ENCODE data around the gene CENPN. TPM values are rescaled to one million over a fixed set of nuclear protein-coding genes. Genes with fewer than 3 reads are reported as not detected.

CENPN gene
- total and polyA plus RNA-seq, 2 of the 8 experiments (the other 6 are each of a cell fraction or from before 2014, with no cell fraction given) = 32.8 to 67.0 TPM

DNA sequence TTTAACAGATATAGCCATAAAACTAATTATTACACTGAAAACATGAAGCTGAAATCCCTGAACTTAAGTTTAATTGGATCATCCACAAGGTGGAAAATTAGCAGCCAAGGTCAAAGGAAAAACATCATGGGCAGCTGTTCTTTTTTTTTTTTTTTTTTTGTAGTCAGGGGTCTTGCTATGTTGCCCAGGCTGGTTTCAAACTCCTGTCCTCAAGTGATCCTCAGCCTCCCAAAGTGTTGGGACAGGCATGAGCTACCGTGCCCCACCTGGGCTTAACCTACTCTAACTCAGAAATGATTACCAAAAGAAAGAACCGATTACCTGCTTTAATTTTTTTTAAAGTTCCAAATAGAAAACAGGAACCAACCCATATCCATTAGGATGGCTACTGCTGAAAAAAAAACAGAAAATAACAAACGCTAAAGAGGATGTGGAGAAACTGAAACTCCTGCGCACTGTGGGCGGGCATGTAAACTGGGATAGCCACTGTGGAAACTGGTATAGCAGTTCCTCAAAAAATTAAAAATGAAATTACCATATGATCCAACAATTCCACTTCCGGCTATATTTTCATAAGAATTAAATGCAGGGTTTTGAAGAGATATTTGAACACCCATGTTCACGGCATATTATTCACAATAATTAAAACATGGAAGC, 8.9 kb upstream of the CENPN start:
- Histone ChIP-seq H4K20me1 (replicated peaks in 1 of 2; ENCODE audit: control insufficient read depth in 1 of 2, insufficient read depth in 2 of 2, low read length in 2 of 2) (peaks cover 0 to 7% of the 10 kb centered on the region in 2 experiments), H2BK15ac (ENCODE audit: low read length) (no peak overlapping the region), H3K79me2 (ENCODE audit: control insufficient read depth in 1 of 2, insufficient read depth in 2 of 2, low read length in 2 of 2) (peaks cover 0 to 75% of the 10 kb centered on the region in 2 experiments; a peak in 2 of 4 replicates)

More for the DNA sequence above, 8.9 kb upstream of the CENPN start:
- no peak overlapping the region for H3K4me2 ChIP-seq (ENCODE audit: insufficient read depth in 1 of 2, low read depth in 2 of 2, low read length in 2 of 2)
- 88% methylated on average over 7 of the region's 7 CpGs; no CpG with 5 or more reads in 1 of the 2 experiments for WGBS, 2 experiments (ENCODE audit: extremely low coverage in 1 of 2, insufficient coverage in 1 of 2, insufficient read length in 1 of 2, insufficient replicate concordance in 2 of 2, low coverage in 1 of 2, low lambda C conversion rate in 2 of 2, missing lambda C conversion rate in 1 of 2)
- H3K4me3 ChIP-seq (ENCODE audit: extremely low read depth in 1 of 4, insufficient read depth in 2 of 4, low read depth in 3 of 4, low read length in 4 of 4) = no peak overlapping the region
- H3K9me3 ChIP-seq (ENCODE audit: insufficient read depth in 2 of 2, low read depth in 1 of 2, low read length in 1 of 2) = no peaks in the 10 kb centered on the region
- H3K56ac ChIP-seq (replicated peaks; ENCODE audit: insufficient read length, low read depth, low read length) = no peak overlapping the region
- H3K4ac ChIP-seq (replicated peaks; ENCODE audit: insufficient read length, low read depth, low read length) = no peak overlapping the region
- no peak overlapping the region for H2AK5ac ChIP-seq (ENCODE audit: low read depth, low read length)
- no peak overlapping the region for H4K5ac ChIP-seq (ENCODE audit: insufficient read length, low read depth, low read length)
- no peak overlapping the region for H3K14ac ChIP-seq (ENCODE audit: insufficient read length)
- H3K9ac ChIP-seq (replicated peaks in 1 of 4; ENCODE audit: extremely low read depth in 1 of 4, low read depth in 3 of 4, low read length in 3 of 4) = no peak overlapping the region
- H4K91ac ChIP-seq (replicated peaks; ENCODE audit: insufficient read length, low read length) = no peak overlapping the region
- FAIRE-seq (no peak), DNase-seq (ENCODE audit: low read depth in 1 of 2, low spot score in 2 of 2) (no peak)
- no peak overlapping the region for H2BK20ac ChIP-seq (ENCODE audit: low read length)
- no peaks in the 10 kb centered on the region for H3K4me1 ChIP-seq (replicated peaks in 1 of 4; ENCODE audit: control insufficient read depth in 3 of 4, insufficient read depth in 4 of 4, low read length in 3 of 4)
- no peak overlapping the region for H2BK12ac ChIP-seq (ENCODE audit: low read depth, low read length)
- no peak overlapping the region for H2BK120ac ChIP-seq (replicated peaks; ENCODE audit: low read depth, low read length)
- H3K27me3 ChIP-seq (replicated peaks in 1 of 4; ENCODE audit: control insufficient read depth in 3 of 4, extremely low read depth in 1 of 4, insufficient read depth in 3 of 4, low read length in 3 of 4) = no peaks in the 10 kb centered on the region
- peaks cover 2% of the 10 kb centered on the region; the same call in 1 of the 2 replicates for H3K79me1 ChIP-seq (ENCODE audit: low read depth, low read length)
- no peaks in the 10 kb centered on the region for H3K36me3 ChIP-seq (ENCODE audit: control insufficient read depth in 2 of 4, insufficient read depth in 4 of 4, low read length in 3 of 4)
- CTCF ChIA-PET (ENCODE audit: partially characterized antibody) = interaction anchor here (1.8 kb wide), 1 partner anchor 23 kb away, joined by 5 read pairs; no protein-coding TSS in a partner anchor
- H3K23ac ChIP-seq (ENCODE audit: insufficient read length) = no peak overlapping the region
- TF ChIP-seq, protein P1, sequence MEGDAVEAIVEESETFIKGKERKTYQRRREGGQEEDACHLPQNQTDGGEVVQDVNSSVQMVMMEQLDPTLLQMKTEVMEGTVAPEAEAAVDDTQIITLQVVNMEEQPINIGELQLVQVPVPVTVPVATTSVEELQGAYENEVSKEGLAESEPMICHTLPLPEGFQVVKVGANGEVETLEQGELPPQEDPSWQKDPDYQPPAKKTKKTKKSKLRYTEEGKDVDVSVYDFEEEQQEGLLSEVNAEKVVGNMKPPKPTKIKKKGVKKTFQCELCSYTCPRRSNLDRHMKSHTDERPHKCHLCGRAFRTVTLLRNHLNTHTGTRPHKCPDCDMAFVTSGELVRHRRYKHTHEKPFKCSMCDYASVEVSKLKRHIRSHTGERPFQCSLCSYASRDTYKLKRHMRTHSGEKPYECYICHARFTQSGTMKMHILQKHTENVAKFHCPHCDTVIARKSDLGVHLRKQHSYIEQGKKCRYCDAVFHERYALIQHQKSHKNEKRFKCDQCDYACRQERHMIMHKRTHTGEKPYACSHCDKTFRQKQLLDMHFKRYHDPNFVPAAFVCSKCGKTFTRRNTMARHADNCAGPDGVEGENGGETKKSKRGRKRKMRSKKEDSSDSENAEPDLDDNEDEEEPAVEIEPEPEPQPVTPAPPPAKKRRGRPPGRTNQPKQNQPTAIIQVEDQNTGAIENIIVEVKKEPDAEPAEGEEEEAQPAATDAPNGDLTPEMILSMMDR (IDR thresholded peaks at IDR 0.05; ENCODE audit: control extremely low read depth in 1 of 3, insufficient read depth in 1 of 3, low read depth in 1 of 3, low read length in 3 of 3) = no peak
- 0 out of 2 replicates have a peak, but pooled peaks have one; percentile 24 for TF ChIP-seq KDM1A (IDR thresholded peaks at IDR 0.05; ENCODE audit: borderline replicate concordance, low read length)
- no peak overlapping the region for H3K18ac ChIP-seq (ENCODE audit: extremely low read depth, low read length)
- POLR2A ChIA-PET (ENCODE audit: partially characterized antibody) = interaction anchor here (0.6 kb wide), 1 partner anchor 58 kb away, joined by 3 read pairs; no protein-coding TSS in a partner anchor
- no peak overlapping the region for H2BK5ac ChIP-seq (ENCODE audit: low read depth, low read length)
- no peaks in the 10 kb centered on the region for H3K23me2 ChIP-seq (ENCODE audit: low read depth, low read length)
- H2AFZ ChIP-seq (ENCODE audit: low read length) = no peak overlapping the region
- no peak overlapping the region for H4K8ac ChIP-seq (ENCODE audit: extremely low read depth, insufficient read depth, low read length)
- no peak overlapping the region for H3K27ac ChIP-seq (ENCODE audit: low read depth, low read length)
